ENCODE measurements around the gene BPIFB1. TPM values are rescaled to one million over a fixed set of nuclear protein-coding genes. Genes with fewer than 3 reads are reported as not detected.

Gene BPIFB1
- total and polyA plus RNA-seq, 2 of the 13 experiments (the other 11 are each of a cell fraction or from before 2014, with no cell fraction given): 0.82 to 4.4 TPM

DNA sequence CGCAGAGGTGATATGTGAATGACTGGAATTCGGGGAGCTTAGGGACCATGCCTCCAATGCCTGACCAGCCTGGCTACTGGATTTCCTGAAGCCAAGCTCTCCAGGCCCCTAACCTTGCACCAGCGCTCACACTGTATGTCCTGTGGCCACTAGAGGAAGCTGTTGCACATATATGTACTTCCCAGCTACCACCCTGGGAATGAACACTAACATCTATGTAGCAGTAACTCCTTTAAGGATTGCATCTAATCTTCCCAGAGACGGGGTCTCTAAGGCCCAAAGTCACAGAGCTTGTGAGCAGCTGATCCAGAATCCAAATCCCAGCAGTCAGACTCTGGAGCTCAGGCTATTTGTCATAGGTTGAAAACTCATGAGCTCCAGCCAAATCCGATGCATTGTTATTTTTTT lies 20.4 kb upstream of the BPIFB1 start (continued):
- TF ChIP-seq, protein P1, sequence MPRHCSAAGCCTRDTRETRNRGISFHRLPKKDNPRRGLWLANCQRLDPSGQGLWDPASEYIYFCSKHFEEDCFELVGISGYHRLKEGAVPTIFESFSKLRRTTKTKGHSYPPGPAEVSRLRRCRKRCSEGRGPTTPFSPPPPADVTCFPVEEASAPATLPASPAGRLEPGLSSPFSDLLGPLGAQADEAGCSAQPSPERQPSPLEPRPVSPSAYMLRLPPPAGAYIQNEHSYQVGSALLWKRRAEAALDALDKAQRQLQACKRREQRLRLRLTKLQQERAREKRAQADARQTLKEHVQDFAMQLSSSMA (CRISPR knock-in tag; IDR thresholded peaks at IDR 0.05): no peak
- TF ChIP-seq BHLHE40 (IDR thresholded peaks at IDR 0.05; ENCODE audit: low read length): 0 out of 2 replicates have a peak, but pooled peaks have one; percentile 28
- no peak for TF ChIP-seq MATR3 (CRISPR knock-in tag; IDR thresholded peaks at IDR 0.05)
- TF ChIP-seq, protein P2, sequence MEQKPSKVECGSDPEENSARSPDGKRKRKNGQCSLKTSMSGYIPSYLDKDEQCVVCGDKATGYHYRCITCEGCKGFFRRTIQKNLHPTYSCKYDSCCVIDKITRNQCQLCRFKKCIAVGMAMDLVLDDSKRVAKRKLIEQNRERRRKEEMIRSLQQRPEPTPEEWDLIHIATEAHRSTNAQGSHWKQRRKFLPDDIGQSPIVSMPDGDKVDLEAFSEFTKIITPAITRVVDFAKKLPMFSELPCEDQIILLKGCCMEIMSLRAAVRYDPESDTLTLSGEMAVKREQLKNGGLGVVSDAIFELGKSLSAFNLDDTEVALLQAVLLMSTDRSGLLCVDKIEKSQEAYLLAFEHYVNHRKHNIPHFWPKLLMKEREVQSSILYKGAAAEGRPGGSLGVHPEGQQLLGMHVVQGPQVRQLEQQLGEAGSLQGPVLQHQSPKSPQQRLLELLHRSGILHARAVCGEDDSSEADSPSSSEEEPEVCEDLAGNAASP (CRISPR knock-in tag; IDR thresholded peaks at IDR 0.05; ENCODE audit: borderline replicate concordance): peak; percentile 75
- TF ChIP-seq CBX1 (IDR thresholded peaks at IDR 0.05; ENCODE audit: low read depth): no peak
- TF ChIP-seq, protein P3, sequence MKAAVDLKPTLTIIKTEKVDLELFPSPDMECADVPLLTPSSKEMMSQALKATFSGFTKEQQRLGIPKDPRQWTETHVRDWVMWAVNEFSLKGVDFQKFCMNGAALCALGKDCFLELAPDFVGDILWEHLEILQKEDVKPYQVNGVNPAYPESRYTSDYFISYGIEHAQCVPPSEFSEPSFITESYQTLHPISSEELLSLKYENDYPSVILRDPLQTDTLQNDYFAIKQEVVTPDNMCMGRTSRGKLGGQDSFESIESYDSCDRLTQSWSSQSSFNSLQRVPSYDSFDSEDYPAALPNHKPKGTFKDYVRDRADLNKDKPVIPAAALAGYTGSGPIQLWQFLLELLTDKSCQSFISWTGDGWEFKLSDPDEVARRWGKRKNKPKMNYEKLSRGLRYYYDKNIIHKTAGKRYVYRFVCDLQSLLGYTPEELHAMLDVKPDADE (CRISPR knock-in tag; IDR thresholded peaks at IDR 0.05): no peak
- TF ChIP-seq PHF8 (CRISPR knock-in tag; IDR thresholded peaks at IDR 0.05): no peak
- no peak for TF ChIP-seq CAMTA2 (CRISPR knock-in tag; IDR thresholded peaks at IDR 0.05; ENCODE audit: borderline replicate concordance)
- peak; percentile 61; the same call in 1 of the 2 replicates for TF ChIP-seq KDM2A (CRISPR knock-in tag; IDR thresholded peaks at IDR 0.05; ENCODE audit: borderline replicate concordance, low read depth)
- TF ChIP-seq, protein P4, sequence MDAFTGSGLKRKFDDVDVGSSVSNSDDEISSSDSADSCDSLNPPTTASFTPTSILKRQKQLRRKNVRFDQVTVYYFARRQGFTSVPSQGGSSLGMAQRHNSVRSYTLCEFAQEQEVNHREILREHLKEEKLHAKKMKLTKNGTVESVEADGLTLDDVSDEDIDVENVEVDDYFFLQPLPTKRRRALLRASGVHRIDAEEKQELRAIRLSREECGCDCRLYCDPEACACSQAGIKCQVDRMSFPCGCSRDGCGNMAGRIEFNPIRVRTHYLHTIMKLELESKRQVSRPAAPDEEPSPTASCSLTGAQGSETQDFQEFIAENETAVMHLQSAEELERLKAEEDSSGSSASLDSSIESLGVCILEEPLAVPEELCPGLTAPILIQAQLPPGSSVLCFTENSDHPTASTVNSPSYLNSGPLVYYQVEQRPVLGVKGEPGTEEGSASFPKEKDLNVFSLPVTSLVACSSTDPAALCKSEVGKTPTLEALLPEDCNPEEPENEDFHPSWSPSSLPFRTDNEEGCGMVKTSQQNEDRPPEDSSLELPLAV (CRISPR knock-in tag; conservative IDR thresholded peaks at IDR 0.05; ENCODE audit: low read depth): no peak
- TF ChIP-seq FOXM1 (CRISPR knock-in tag; IDR thresholded peaks at IDR 0.05): no peak
- TF ChIP-seq RFXAP (CRISPR knock-in tag; IDR thresholded peaks at IDR 0.05; ENCODE audit: borderline replicate concordance): 0 out of 2 replicates have a peak, but pooled peaks have one; percentile 64
- no peak for TF ChIP-seq ZNF766 (CRISPR knock-in tag; IDR thresholded peaks at IDR 0.05; ENCODE audit: borderline replicate concordance)
- no peak for TF ChIP-seq ZFP41 (CRISPR knock-in tag; IDR thresholded peaks at IDR 0.05; ENCODE audit: borderline replicate concordance)
- TF ChIP-seq HIVEP1 (CRISPR knock-in tag; IDR thresholded peaks at IDR 0.05): no peak
- TF ChIP-seq NCOA5 (CRISPR knock-in tag; IDR thresholded peaks at IDR 0.05): no peak
- TF ChIP-seq ELF4 (CRISPR knock-in tag; IDR thresholded peaks at IDR 0.05; ENCODE audit: borderline replicate concordance): no peak
- TF ChIP-seq, protein P5, sequence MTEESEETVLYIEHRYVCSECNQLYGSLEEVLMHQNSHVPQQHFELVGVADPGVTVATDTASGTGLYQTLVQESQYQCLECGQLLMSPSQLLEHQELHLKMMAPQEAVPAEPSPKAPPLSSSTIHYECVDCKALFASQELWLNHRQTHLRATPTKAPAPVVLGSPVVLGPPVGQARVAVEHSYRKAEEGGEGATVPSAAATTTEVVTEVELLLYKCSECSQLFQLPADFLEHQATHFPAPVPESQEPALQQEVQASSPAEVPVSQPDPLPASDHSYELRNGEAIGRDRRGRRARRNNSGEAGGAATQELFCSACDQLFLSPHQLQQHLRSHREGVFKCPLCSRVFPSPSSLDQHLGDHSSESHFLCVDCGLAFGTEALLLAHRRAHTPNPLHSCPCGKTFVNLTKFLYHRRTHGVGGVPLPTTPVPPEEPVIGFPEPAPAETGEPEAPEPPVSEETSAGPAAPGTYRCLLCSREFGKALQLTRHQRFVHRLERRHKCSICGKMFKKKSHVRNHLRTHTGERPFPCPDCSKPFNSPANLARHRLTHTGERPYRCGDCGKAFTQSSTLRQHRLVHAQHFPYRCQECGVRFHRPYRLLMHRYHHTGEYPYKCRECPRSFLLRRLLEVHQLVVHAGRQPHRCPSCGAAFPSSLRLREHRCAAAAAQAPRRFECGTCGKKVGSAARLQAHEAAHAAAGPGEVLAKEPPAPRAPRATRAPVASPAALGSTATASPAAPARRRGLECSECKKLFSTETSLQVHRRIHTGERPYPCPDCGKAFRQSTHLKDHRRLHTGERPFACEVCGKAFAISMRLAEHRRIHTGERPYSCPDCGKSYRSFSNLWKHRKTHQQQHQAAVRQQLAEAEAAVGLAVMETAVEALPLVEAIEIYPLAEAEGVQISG (CRISPR knock-in tag; IDR thresholded peaks at IDR 0.05): peak; percentile 53
- no peak for TF ChIP-seq ZNF160 (CRISPR knock-in tag; IDR thresholded peaks at IDR 0.05)
- no peak for TF ChIP-seq NR2C2 (CRISPR knock-in tag; IDR thresholded peaks at IDR 0.05; ENCODE audit: borderline replicate concordance)
- TF ChIP-seq ZNF788 (CRISPR knock-in tag; IDR thresholded peaks at IDR 0.05; ENCODE audit: borderline replicate concordance): peak; percentile 22; the same call in 1 of the 2 replicates
- no peak for TF ChIP-seq ZNF253 (CRISPR knock-in tag; IDR thresholded peaks at IDR 0.05; ENCODE audit: borderline replicate concordance)
- TF ChIP-seq ZNF350 (CRISPR knock-in tag; IDR thresholded peaks at IDR 0.05; ENCODE audit: borderline replicate concordance, low read depth): no peak
- 0 out of 2 replicates have a peak, but pooled peaks have one; percentile 37 for TF ChIP-seq ZNF557 (CRISPR knock-in tag; IDR thresholded peaks at IDR 0.05)

All from HepG2 (cell line).